Kidney (tissue), 14 donors: Measurements from ENCODE around the gene NYNRIN. TPM values are rescaled to one million over a fixed set of nuclear protein-coding genes. Genes with fewer than 3 reads are reported as not detected.

Experiments
- DNase-seq, 5 donors: peaks; one replicate each; pipeline ENCODE4 v3.0.0-alpha.2; 2013 to 2020
- FAIRE-seq: peaks from 2 replicates; lab custom pipeline; 2012; peaks lifted over from hg19 to GRCh38; lab: Jason Lieb, UNC
- H3K27ac ChIP-seq, 2 donors: one replicate each; pipeline ENCODE4 v1.7.0; 2013; ENCODE audit warnings: low read depth in 2 of 2, low read length in 2 of 2, inconsistent platforms in 1 of 2
- H3K27me3 ChIP-seq: one replicate; pipeline ENCODE4 v1.7.1; 2013; ENCODE audit warnings: low read length, inconsistent platforms; ENCODE audit not compliant: control insufficient read depth, insufficient read depth
- H3K36me3 ChIP-seq, 3 donors: one replicate each; pipeline versions ENCODE4 v1.7.0 to v1.7.1; 2013; ENCODE audit warnings: low read length in 3 of 3, control low read depth in 1 of 3, inconsistent platforms in 1 of 3; ENCODE audit not compliant: insufficient read depth in 3 of 3, control insufficient read depth in 2 of 3
- H3K4me1 ChIP-seq, 3 donors: one replicate each; pipeline versions ENCODE4 v1.7.0 to v1.7.1; 2013; ENCODE audit warnings: low read length in 3 of 3, inconsistent platforms in 1 of 3, low read depth in 1 of 3; ENCODE audit not compliant: control insufficient read depth in 2 of 3, insufficient read depth in 2 of 3
- H3K4me3 ChIP-seq, 3 donors: one replicate each; pipeline versions ENCODE4 v1.7.0 to v1.8.1; 2013; ENCODE audit warnings: low read length in 3 of 3, control low read depth in 1 of 3, inconsistent platforms in 1 of 3
- H3K9ac ChIP-seq, 3 donors: one replicate each; pipeline versions ENCODE4 v1.7.0 to v1.7.1; 2013; ENCODE audit warnings: low read length in 3 of 3, control low read depth in 1 of 3, inconsistent platforms in 1 of 3
- H3K9me3 ChIP-seq, 3 donors: one replicate each; pipeline versions ENCODE4 v1.7.0 to v1.7.1; 2013; ENCODE audit warnings: low read length in 3 of 3, control low read depth in 1 of 3, inconsistent platforms in 1 of 3; ENCODE audit not compliant: control insufficient read depth in 2 of 3, insufficient read depth in 1 of 3
- CTCF ChIP-seq: IDR thresholded peaks from 3 replicates; pipeline ENCODE4 v1.5.1; 2012; ENCODE audit warnings: mild to moderate bottlenecking, moderate library complexity, borderline replicate concordance; ENCODE audit not compliant: insufficient read depth; ENCODE audit errors: extremely low read depth
- intact Hi-C: fragments of 100-400 bp; cut with DNase I; formaldehyde crosslinking; loops from one replicate; pipeline ENCODE4 v1.11.1; 2022
- polyA plus RNA-seq: library from polyadenylated mRNA; stranded (reverse); fragments of 350-450 nt; fragmentation: Illumina TruSeq; extraction: RNeasy Lipid Tissue Mini Kit (QIAGEN cat#74804); gene quantifications from one replicate; pipeline ENCODE4 v1.2.3, GENCODE V29; 2014; ENCODE audit warnings: low read depth, low replicate concordance; ENCODE audit not compliant: insufficient read depth
- total RNA-seq: library from RNA; stranded (reverse); fragmentation: NEBNext Ultra II Directional; extraction: Animal tissue kit (Norgen Biotek cat#: 25700); gene quantifications from one replicate; pipeline ENCODE4 v1.2.1, GENCODE V29; 2021
- donor health status: control.
- donor health status: control.
- donor health status: control.
- donor health status: control.
- donor health status: control.
- donor health status: DM: yes; HTN: yes; CAD: no.
- donor health status: Normal renal cell carcinoma (clear cell type).

NYNRIN gene
- total and polyA plus RNA-seq, 2 donors from 2014 or later: 4.4 to 12.1 TPM

GRCh38 chr14:24422694-24423601 is 24.1 kb downstream of the NYNRIN start:
- H3K4me3 ChIP-seq: no peak overlapping the region
- no peak overlapping the region for H3K9ac ChIP-seq
- DNase-seq (peak in 1 of 5 donors; percentile 26), FAIRE-seq (no peak)
- no peaks in the 10 kb centered on the region for H3K9me3 ChIP-seq
- no peaks in the 10 kb centered on the region for H3K27me3 ChIP-seq
- peaks cover 0 to 4% (median 3%) of the 10 kb centered on the region in 3 donors for H3K4me1 ChIP-seq
- H3K27ac ChIP-seq: no peak overlapping the region
- no peaks in the 10 kb centered on the region for H3K36me3 ChIP-seq
- intact Hi-C loops: loop anchor here (10.0 kb wide), 1 partner anchor 48 kb away; no protein-coding TSS in a partner anchor
- TF ChIP-seq CTCF: no peak

- FAIRE-seq: no peak
- no peak overlapping the region for H3K4me3 ChIP-seq
- no peaks in the 10 kb centered on the region for H3K27me3 ChIP-seq
- H3K9me3 ChIP-seq: no peaks in the 10 kb centered on the region
- DNase-seq: no peak
- TF ChIP-seq CTCF: no peak
- intact Hi-C loops: loop anchor here (10.0 kb wide), 1 partner anchor 51 kb away; no protein-coding TSS in a partner anchor
- peaks cover 0 to 14% (median 6%) of the 10 kb centered on the region in 3 donors for H3K4me1 ChIP-seq
- H3K27ac ChIP-seq: no peak overlapping the region
- no peaks in the 10 kb centered on the region for H3K36me3 ChIP-seq
- H3K9ac ChIP-seq: no peak overlapping the region
These were observed 26.9 kb downstream of the NYNRIN start for GRCh38 chr14:24425704-24426103.

- Histone ChIP-seq H3K4me1 (peaks cover 0 to 20% (median 12%) of the 10 kb centered on the region in 3 donors), H3K27me3 (no peaks in the 10 kb centered on the region), H3K9me3 (no peaks in the 10 kb centered on the region), H3K9ac (no peak overlapping the region), H3K36me3 (no peaks in the 10 kb centered on the region), H3K4me3 (no peak overlapping the region), H3K27ac (no peak overlapping the region)
- DNase-seq (no peak), FAIRE-seq (no peak)
- no peak for TF ChIP-seq CTCF
- intact Hi-C loops: loop anchor here (10.0 kb wide), 1 partner anchor 52 kb away; no protein-coding TSS in a partner anchor
These were observed 27.5 kb downstream of the NYNRIN start for GRCh38 chr14:24426150-24426911.
